Endothelial cell (in vitro differentiated cells): ENCODE results near the gene AFDN. TPM values are rescaled to one million over a fixed set of nuclear protein-coding genes. Genes with fewer than 3 reads are reported as not detected.

Experiments used
- DNase-seq: peaks from one replicate; pipeline ENCODE4 v3.0.0; 2021; ENCODE audit warnings: low spot score
- H3K27ac Mint-ChIP-seq: one replicate; pipeline ENCODE4 v1.8.0; 2021; ENCODE audit warnings: mixed read lengths, inconsistent platforms; ENCODE audit not compliant: unreplicated experiment
- H3K27me3 Mint-ChIP-seq: one replicate; pipeline ENCODE4 v1.8.0; 2021; ENCODE audit warnings: mild to moderate bottlenecking, moderate library complexity, mixed read lengths, inconsistent platforms; ENCODE audit not compliant: unreplicated experiment
- H3K36me3 Mint-ChIP-seq: one replicate; pipeline ENCODE4 v1.8.0; 2021; ENCODE audit warnings: mild to moderate bottlenecking, low read depth, mixed read lengths, inconsistent platforms; ENCODE audit not compliant: unreplicated experiment
- H3K4me1 Mint-ChIP-seq: one replicate; pipeline ENCODE4 v1.8.0; 2021; ENCODE audit warnings: mild to moderate bottlenecking, mixed read lengths, inconsistent platforms; ENCODE audit not compliant: unreplicated experiment
- H3K4me3 Mint-ChIP-seq: one replicate; pipeline ENCODE4 v1.8.0; 2021; ENCODE audit warnings: mild to moderate bottlenecking, mixed read lengths, inconsistent platforms; ENCODE audit not compliant: unreplicated experiment
- H3K9me3 Mint-ChIP-seq: one replicate; pipeline ENCODE4 v1.8.0; 2021; ENCODE audit warnings: mixed read lengths, inconsistent platforms; ENCODE audit not compliant: unreplicated experiment
- total RNA-seq: library from RNA; stranded (reverse); fragmentation: NEBNext Ultra II Directional; extraction: Animal tissue kit (Norgen Biotek cat#: 25700); gene quantifications from one replicate; pipeline ENCODE4 v1.2.1, GENCODE V29; 2021; ENCODE audit not compliant: unreplicated experiment
- TF ChIP-seq, protein P1 (sequence below): fragments of 200-600 bp; sonication (generic); IDR thresholded peaks from one replicate; pipeline ENCODE4 v1.5.0; 2021; ENCODE audit warnings: antibody characterized with exemption; ENCODE audit not compliant: unreplicated experiment

AFDN gene
- total RNA-seq, 1 donor from 2014 or later = 306 TPM

- peaks cover 48% of the 10 kb centered on the region for H3K4me1 Mint-ChIP-seq
- TF ChIP-seq, protein P1, sequence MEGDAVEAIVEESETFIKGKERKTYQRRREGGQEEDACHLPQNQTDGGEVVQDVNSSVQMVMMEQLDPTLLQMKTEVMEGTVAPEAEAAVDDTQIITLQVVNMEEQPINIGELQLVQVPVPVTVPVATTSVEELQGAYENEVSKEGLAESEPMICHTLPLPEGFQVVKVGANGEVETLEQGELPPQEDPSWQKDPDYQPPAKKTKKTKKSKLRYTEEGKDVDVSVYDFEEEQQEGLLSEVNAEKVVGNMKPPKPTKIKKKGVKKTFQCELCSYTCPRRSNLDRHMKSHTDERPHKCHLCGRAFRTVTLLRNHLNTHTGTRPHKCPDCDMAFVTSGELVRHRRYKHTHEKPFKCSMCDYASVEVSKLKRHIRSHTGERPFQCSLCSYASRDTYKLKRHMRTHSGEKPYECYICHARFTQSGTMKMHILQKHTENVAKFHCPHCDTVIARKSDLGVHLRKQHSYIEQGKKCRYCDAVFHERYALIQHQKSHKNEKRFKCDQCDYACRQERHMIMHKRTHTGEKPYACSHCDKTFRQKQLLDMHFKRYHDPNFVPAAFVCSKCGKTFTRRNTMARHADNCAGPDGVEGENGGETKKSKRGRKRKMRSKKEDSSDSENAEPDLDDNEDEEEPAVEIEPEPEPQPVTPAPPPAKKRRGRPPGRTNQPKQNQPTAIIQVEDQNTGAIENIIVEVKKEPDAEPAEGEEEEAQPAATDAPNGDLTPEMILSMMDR = no peak
- peaks cover 11% of the 10 kb centered on the region for H3K27me3 Mint-ChIP-seq
- DNase-seq = no peak
- H3K9me3 Mint-ChIP-seq = no peaks in the 10 kb centered on the region
- no peak overlapping the region for H3K4me3 Mint-ChIP-seq
- H3K36me3 Mint-ChIP-seq = no peaks in the 10 kb centered on the region
- no peak overlapping the region for H3K27ac Mint-ChIP-seq
Observed at GRCh38 chr6:167796192-167796981, 30.3 kb upstream of the AFDN start.

DNA sequence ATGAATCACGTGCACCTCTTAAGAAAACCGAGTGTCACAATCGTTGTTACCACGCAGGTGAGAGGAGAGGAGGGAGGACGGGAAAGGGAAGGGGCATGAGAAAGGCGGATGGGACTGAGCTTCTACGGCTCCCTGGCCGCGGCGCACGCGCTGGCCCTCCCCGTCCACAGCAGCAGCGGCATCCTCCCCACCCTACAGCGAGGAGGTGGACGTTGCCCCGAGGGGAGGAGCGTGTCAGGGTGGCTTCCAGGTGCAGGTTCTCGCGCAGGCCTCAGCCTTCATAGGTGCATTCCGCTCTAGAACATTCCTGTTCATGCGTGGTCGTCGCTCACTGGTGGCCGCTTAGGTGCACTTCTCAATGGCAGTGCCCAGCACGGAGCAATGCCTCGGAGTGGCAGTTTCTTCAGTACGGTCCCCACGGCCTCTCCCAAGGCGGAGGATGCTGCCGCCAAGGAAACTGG is 29.7 kb upstream of the AFDN start:
- Mint-ChIP-seq H3K9me3 (no peaks in the 10 kb centered on the region), H3K27ac (no peak overlapping the region), H3K4me3 (no peak overlapping the region), H3K4me1 (peaks cover 50% of the 10 kb centered on the region), H3K36me3 (no peaks in the 10 kb centered on the region), H3K27me3 (peaks cover 12% of the 10 kb centered on the region)
- TF ChIP-seq, protein P1 = no peak
- DNase-seq = no peak

DNA sequence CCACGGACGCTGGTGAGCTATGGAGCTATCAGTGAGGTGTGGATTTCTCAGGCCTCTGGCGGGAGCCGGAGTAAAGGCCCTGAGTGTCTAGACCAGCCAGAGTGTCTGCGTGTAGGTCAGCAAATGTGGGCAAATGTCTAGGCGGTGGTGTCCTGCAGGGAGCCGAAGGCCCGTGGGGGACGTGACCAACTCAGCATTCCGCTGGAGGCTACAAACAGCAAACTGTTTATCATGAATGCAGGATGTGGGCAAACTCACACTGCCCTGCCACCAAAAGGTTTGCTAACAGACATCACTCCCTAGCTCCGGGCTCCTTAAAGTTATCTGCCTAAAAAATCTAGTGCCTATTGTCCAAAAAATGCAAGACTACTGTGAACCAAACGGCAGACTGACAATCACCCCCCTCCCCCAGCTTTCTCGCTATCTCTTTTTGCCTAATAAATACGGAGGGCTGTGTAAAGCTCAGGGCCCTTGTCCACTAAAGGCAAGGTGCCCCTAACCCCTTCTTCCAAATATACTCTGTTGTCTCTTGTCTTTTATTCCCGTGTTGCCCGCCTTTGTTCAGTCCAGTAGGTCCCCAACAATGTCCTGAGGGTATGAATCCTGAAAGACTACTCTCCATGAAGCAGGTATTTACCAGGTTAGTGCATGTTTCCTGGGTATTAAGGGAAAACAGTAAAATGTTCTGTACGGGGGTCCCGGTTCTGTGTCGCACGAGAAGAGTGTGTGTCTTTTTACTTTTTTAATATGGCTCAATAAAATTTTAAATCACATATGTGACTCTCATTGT is 29.0 kb upstream of the AFDN start:
- Mint-ChIP-seq H3K4me1 (peaks cover 50% of the 10 kb centered on the region), H3K4me3 (peak overlapping the region; percentile 52), H3K27me3 (peaks cover 13% of the 10 kb centered on the region), H3K27ac (peak overlapping the region; percentile 10), H3K36me3 (peaks cover under 1% of the 10 kb centered on the region), H3K9me3 (no peaks in the 10 kb centered on the region)
- DNase-seq = no peak
- TF ChIP-seq, protein P1 = no peak

DNA sequence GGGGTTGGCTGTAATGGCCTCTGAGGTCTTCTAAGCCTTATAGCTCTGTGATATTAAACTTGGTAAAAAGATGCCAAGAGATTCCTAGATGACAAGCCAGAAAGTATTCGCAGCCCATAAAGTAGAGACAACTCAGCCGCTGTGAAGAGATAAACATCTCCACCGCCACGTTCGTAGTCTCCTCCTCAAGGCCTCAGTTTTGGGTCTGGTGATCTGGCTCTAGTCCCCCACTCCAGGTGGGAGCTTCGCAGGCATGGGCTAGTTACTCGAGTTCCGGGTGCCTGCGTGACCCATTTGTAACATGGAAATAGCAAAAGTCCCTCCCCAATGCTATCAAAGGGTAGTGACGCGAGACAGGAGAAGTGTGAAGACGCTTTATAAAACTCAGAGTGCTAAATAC is 28.3 kb upstream of the AFDN start:
- peaks cover 4% of the 10 kb centered on the region for H3K36me3 Mint-ChIP-seq
- H3K9me3 Mint-ChIP-seq = no peaks in the 10 kb centered on the region
- no peak overlapping the region for H3K4me3 Mint-ChIP-seq
- peak overlapping the region; percentile 53 for H3K27ac Mint-ChIP-seq
- peaks cover 53% of the 10 kb centered on the region for H3K4me1 Mint-ChIP-seq
- DNase-seq = no peak
- TF ChIP-seq, protein P1 = no peak
- peaks cover 13% of the 10 kb centered on the region for H3K27me3 Mint-ChIP-seq
